ENCODE measurements around the gene TRPC6.

TRPC6 gene

DNA sequence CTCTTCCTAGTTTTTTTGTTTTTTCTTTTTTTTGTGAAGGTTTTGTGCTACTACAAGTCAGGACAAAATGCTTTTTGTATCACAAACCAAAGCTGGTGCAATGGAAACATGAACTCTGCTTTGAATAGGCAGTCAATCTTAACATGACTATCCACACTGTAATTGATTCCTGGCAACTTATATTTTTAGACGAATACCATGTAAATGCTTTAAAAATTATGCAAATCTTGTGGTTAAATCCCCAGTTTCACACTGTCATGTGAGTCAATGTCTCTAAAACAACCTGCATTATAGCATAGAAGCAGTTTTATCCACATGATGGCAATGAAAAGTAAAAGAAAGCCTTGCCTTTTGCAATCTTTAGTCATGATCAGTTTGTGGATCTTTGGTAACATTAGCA, 8.9 kb downstream of the TRPC6 start:
- DNase-seq = no peak
- Mint-ChIP-seq H3K27ac (no peak overlapping the region), H3K4me3 (no peak overlapping the region), H3K9me3 (peaks cover 0 to 10% of the 10 kb centered on the region in 2 donors), H3K27me3 (no peaks in the 10 kb centered on the region), H3K36me3 (ENCODE audit: insufficient read depth) (no peaks in the 10 kb centered on the region), H3K4me1 (ENCODE audit: low read depth in 2 of 2) (no peaks in the 10 kb centered on the region)
- no peak for ATAC-seq (replicated peaks)

DNA sequence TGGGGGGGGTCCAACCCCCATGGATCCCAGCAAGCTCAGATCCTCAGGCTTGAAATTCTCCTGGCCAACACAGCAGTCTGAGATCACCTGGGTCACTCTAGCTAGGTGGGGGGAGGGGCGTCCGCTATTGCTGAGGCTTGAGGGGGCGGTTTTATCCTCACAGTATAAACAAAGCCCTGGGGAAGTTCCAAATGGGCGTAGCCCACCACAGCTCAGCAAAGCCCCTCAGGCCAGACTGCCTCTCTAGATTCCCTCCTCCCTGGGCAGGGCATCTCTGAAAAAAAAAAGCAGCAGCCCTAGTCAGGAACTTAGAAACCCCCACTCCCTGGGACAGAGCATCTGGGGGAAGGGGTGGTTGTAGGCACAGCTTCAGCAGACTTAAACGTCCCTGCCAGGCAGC, 16.7 kb downstream of the TRPC6 start:
- DNase-seq = no peak
- Mint-ChIP-seq H3K4me1 (ENCODE audit: low read depth in 2 of 2) (no peaks in the 10 kb centered on the region), H3K27me3 (no peaks in the 10 kb centered on the region), H3K9me3 (peaks cover 7% of the 10 kb centered on the region in 2 donors), H3K36me3 (ENCODE audit: insufficient read depth) (no peaks in the 10 kb centered on the region), H3K27ac (no peak overlapping the region), H3K4me3 (no peak overlapping the region)
- ATAC-seq (replicated peaks) = no peak

DNA sequence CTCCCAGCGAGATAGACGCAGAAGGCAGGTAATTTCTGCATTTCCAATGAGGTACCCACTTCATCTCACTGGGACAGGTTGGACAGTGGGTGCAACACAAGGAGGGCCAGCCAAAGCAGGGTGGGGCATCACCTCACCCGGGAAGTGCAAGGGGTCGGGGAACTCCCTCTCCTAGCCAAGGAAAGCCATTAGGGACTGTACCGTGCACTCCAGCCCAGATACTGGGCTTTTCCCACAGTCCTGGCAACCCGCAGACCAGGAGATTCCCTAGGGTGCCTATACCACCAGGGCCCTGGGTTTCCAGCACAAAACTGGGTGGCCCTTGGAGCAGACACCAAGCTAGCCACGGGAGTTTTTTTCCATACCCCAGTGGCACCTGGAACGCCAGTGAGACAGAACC, 17.2 kb downstream of the TRPC6 start:
- Mint-ChIP-seq H3K9me3 (peaks cover 7 to 9% of the 10 kb centered on the region in 2 donors), H3K27me3 (no peaks in the 10 kb centered on the region), H3K4me1 (ENCODE audit: low read depth in 2 of 2) (no peaks in the 10 kb centered on the region), H3K36me3 (ENCODE audit: insufficient read depth) (no peaks in the 10 kb centered on the region), H3K4me3 (no peak overlapping the region), H3K27ac (no peak overlapping the region)
- DNase-seq (no peak), ATAC-seq (replicated peaks) (no peak)

DNA sequence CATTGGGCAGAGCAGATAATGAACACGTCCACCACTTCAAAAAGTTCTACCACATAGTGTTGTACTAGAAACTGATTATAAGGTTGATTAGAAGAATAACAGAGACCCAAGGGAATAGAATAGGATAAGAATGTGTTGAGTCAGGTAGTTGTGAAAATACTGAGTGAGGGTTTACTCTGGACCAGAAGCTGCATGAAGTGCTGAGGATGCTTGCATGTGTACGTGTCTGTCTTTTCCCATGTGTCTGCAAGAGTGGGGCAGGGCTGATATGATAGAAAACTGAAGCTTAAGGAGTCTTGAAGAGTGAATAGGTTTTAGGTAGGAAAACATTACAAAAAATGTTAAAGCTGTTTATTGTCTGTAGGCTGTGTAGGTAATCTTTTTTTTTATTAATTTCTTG, 20.6 kb downstream of the TRPC6 start:
- DNase-seq (no peak), ATAC-seq (replicated peaks) (no peak)
- Mint-ChIP-seq H3K9me3 (peaks cover 7 to 11% of the 10 kb centered on the region in 2 donors), H3K27me3 (no peaks in the 10 kb centered on the region), H3K4me3 (no peak overlapping the region), H3K27ac (no peak overlapping the region), H3K36me3 (ENCODE audit: insufficient read depth) (no peaks in the 10 kb centered on the region), H3K4me1 (ENCODE audit: low read depth in 2 of 2) (no peaks in the 10 kb centered on the region)

DNA sequence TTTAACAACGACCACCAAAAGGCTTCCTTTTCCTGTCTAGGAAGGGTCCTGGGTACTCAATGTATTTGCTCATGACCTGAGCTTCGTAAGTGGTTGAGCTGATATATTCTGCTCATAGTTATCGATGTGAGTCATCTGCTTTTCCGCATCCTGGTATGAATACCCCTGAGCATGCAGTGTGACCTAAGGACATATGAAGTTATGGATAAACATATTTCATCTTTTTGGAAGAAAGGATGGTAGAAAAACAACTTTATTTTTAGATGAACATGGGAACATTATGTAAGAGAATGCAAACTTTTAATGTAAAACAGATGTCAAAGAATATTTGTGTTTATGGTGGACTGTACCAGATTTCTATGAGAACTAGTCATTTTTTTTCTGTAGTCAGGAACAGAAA, 28.4 kb downstream of the TRPC6 start:
- Mint-ChIP-seq H3K36me3 (ENCODE audit: insufficient read depth) (no peaks in the 10 kb centered on the region), H3K9me3 (peaks cover 4 to 23% of the 10 kb centered on the region in 2 donors), H3K27ac (no peak overlapping the region), H3K27me3 (no peaks in the 10 kb centered on the region), H3K4me3 (no peak overlapping the region), H3K4me1 (ENCODE audit: low read depth in 2 of 2) (no peaks in the 10 kb centered on the region)
- DNase-seq (no peak), ATAC-seq (replicated peaks) (no peak)

DNA sequence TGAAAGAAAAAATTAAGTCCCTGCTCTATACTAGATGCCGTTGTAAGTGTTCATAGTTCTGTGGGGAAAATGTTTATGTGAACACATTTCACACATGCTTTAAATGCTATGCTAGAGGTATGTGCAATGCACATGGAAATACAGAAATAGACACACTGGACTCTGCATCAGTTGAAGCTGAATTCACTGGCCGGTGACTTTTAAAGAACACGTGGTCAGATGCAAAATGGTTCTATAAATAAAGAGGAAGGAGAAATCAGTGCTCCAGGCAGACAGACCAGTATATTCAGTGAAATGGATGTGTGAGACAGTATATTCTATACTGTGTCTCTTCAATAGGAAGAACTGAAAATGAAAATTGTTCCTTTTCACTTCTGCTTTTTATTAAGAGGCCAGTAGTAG, 29.9 kb downstream of the TRPC6 start:
- Mint-ChIP-seq H3K27ac (no peak overlapping the region), H3K4me1 (ENCODE audit: low read depth in 2 of 2) (no peaks in the 10 kb centered on the region), H3K9me3 (peaks cover 4 to 23% of the 10 kb centered on the region in 2 donors), H3K27me3 (no peaks in the 10 kb centered on the region), H3K36me3 (ENCODE audit: insufficient read depth) (no peaks in the 10 kb centered on the region), H3K4me3 (no peak overlapping the region)
- no peak for DNase-seq
- no peak for ATAC-seq (replicated peaks)

DNA sequence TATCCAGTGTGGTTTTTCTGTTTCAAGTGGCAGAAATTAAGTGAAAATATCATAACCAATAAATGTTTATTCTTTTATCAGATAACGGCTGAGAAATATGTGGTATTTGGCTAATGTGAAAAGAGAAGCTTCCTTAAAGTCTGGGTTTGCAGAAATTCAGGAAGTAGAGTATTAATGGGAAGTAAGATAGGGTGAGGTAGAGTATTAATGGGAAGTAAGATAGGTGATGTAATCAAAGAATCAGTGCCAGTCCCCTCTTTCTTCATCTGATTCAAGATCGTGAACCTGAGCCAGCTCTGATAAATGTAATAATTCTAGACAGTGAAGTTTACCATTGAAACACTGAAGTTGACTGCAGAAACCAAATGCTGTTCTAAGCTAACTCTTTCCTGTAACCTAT, 30.9 kb downstream of the TRPC6 start:
- H3K27me3 Mint-ChIP-seq = no peaks in the 10 kb centered on the region
- no peaks in the 10 kb centered on the region for H3K4me1 Mint-ChIP-seq (ENCODE audit: low read depth in 2 of 2)
- no peak overlapping the region for H3K27ac Mint-ChIP-seq
- DNase-seq (no peak), ATAC-seq (replicated peaks) (no peak)
- no peak overlapping the region for H3K4me3 Mint-ChIP-seq
- H3K36me3 Mint-ChIP-seq (ENCODE audit: insufficient read depth) = no peaks in the 10 kb centered on the region
- peaks cover 4 to 18% of the 10 kb centered on the region in 2 donors for H3K9me3 Mint-ChIP-seq

DNA sequence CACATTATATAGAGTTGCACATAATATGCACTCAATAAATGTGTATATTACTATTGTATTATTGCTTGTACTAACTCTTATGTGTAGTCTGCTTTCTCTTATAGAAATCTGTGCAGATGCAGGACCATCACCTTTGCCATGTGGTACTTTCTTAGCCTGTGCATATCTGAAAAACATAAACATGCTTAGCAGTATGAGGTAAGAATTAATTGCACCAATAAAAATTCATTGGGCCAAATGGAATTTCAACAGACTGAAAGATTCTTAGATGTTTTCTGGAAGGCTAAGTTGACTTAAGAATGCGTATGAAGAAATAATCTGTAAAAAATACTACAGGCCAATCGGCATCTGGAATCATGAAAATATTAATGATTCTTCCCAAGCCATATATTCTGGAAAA, 55.3 kb downstream of the TRPC6 start:
- no peaks in the 10 kb centered on the region for H3K27me3 Mint-ChIP-seq
- H3K9me3 Mint-ChIP-seq = peaks cover 9 to 20% of the 10 kb centered on the region in 2 donors
- peaks cover 3% of the 10 kb centered on the region for H3K36me3 Mint-ChIP-seq (ENCODE audit: insufficient read depth)
- DNase-seq (no peak), ATAC-seq (replicated peaks) (no peak)
- H3K4me1 Mint-ChIP-seq (ENCODE audit: low read depth in 2 of 2) = no peaks in the 10 kb centered on the region
- H3K27ac Mint-ChIP-seq = no peak overlapping the region
- H3K4me3 Mint-ChIP-seq = no peak overlapping the region

DNA sequence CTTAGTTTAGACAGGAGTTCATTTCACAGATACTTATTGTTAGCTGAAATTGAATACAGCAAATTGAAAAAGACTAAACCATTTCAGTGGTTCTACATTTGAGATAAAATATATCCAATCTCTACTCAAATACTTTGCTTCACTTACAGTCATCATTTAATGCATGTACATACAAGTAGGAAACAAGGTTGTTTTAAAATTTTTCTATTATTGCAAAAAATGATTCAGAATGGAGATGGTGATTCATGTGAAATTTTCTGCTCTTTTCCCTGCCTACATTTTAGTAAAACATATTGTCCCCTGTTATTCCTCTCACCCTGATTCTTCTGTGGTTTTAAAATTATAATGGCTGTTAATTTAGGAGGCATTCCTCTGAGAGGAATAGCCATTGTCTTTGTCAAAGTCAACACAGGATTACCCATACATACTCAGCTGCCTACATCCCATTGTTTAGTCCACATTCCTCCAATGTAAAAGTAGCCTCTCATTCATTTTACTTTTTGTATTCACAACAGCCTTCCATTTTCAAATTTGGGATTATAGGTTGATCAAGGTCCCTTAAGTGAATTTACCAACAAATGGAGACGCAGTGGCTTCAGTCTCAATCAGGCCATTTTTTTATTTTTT, 60.1 kb downstream of the TRPC6 start:
- H3K9me3 Mint-ChIP-seq = peaks cover 16 to 31% of the 10 kb centered on the region in 2 donors
- DNase-seq (no peak), ATAC-seq (replicated peaks) (no peak)
- H3K4me1 Mint-ChIP-seq (ENCODE audit: low read depth in 2 of 2) = no peaks in the 10 kb centered on the region
- no peaks in the 10 kb centered on the region for H3K27me3 Mint-ChIP-seq
- H3K4me3 Mint-ChIP-seq = no peak overlapping the region
- H3K36me3 Mint-ChIP-seq (ENCODE audit: insufficient read depth) = peaks cover 3% of the 10 kb centered on the region
- no peak overlapping the region for H3K27ac Mint-ChIP-seq

DNA sequence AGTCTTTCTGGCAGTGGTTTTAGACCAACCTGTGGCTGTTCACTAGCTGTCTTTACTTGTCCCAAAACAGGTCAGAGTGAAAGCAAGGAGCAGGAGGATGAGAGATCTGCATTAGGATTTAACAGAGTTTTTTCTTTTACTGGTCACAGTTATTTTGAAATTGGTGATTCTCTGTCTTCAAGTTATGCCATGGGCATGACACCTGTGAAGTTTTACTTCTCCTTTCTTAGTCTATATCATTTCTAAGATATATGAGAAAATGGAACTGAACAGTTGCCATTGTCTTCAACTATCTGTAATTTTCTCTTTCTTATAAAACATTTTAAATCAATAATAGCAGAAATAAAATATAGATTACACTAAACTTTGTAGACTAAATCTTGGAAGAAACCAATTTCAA, 60.6 kb downstream of the TRPC6 start:
- Mint-ChIP-seq H3K4me3 (no peak overlapping the region), H3K36me3 (ENCODE audit: insufficient read depth) (peaks cover 3% of the 10 kb centered on the region), H3K27me3 (no peaks in the 10 kb centered on the region), H3K9me3 (peaks cover 20 to 36% of the 10 kb centered on the region in 2 donors), H3K27ac (no peak overlapping the region), H3K4me1 (ENCODE audit: low read depth in 2 of 2) (no peaks in the 10 kb centered on the region)
- DNase-seq (no peak), ATAC-seq (replicated peaks) (no peak)

DNA sequence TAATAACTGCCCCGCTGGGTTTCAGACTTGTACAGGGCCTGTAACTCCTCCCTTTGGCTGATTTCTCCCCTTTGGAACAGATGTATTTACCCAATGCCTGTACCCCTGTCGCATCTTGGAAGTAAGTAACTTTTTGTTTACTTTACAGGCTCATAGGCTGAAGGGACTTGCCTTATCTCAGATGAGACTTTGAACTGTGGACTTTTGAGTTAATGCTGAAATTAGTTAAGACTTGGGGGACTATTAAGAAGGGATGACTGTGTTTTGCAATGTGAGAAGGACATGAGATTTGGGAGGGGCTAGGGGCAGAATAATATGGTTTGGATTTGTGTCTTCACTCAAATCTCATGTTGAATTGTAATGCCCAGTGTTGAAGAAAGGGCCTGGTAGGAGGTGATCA, 62.0 kb downstream of the TRPC6 start:
- Mint-ChIP-seq H3K27ac (no peak overlapping the region), H3K27me3 (no peaks in the 10 kb centered on the region), H3K9me3 (peaks cover 20 to 36% of the 10 kb centered on the region in 2 donors), H3K4me1 (ENCODE audit: low read depth in 2 of 2) (no peaks in the 10 kb centered on the region), H3K4me3 (no peak overlapping the region), H3K36me3 (ENCODE audit: insufficient read depth) (peaks cover 3% of the 10 kb centered on the region)
- ATAC-seq (replicated peaks) (no peak), DNase-seq (no peak)

DNA sequence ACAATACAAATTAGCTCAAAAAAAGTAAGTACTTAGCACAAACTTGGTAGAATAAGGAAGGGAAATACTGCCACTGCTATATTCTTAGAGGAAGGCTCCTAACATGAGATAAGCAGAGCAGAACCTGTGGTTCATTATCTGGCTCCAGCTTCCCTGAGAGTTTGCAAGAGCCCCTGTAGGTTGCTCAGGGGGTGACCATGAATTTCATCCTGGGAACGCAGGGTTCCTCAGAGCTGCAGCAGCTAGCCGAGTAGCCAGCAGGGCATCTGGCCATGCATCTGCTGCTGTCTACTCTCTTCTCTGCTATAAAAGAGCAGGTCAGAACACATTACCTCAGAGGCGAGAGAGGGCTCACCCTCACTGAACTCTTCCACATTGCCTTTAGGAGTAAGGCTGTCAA, 67.3 kb downstream of the TRPC6 start:
- no peak overlapping the region for H3K27ac Mint-ChIP-seq
- no peak overlapping the region for H3K4me3 Mint-ChIP-seq
- no peaks in the 10 kb centered on the region for H3K4me1 Mint-ChIP-seq (ENCODE audit: low read depth in 2 of 2)
- DNase-seq (no peak), ATAC-seq (replicated peaks) (no peak)
- H3K27me3 Mint-ChIP-seq = no peaks in the 10 kb centered on the region
- H3K36me3 Mint-ChIP-seq (ENCODE audit: insufficient read depth) = no peaks in the 10 kb centered on the region
- peaks cover 19 to 36% of the 10 kb centered on the region in 2 donors for H3K9me3 Mint-ChIP-seq

DNA sequence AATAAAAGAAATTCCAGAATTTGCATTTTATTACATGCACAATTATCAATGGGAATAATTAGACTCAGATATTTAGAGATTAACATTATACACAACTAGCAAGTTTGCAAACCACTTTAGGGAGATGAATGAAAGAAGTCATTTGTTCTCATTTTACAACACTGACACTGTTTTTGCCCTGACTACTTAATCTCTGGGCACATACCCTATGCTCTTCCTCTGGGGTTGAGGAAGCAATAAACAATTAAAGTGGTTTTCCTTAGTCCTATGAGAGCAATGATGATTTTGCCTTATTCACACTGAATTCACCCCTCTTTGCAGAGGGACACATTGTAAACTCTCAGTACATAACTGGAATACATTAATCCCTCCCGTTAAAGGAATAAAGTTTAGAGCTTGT, 72.7 kb downstream of the TRPC6 start:
- peaks cover 7 to 15% of the 10 kb centered on the region in 2 donors for H3K9me3 Mint-ChIP-seq
- no peak overlapping the region for H3K27ac Mint-ChIP-seq
- no peaks in the 10 kb centered on the region for H3K4me1 Mint-ChIP-seq (ENCODE audit: low read depth in 2 of 2)
- no peaks in the 10 kb centered on the region for H3K36me3 Mint-ChIP-seq (ENCODE audit: insufficient read depth)
- DNase-seq = no peak
- no peak for ATAC-seq (replicated peaks)
- H3K27me3 Mint-ChIP-seq = no peaks in the 10 kb centered on the region
- no peak overlapping the region for H3K4me3 Mint-ChIP-seq

DNA sequence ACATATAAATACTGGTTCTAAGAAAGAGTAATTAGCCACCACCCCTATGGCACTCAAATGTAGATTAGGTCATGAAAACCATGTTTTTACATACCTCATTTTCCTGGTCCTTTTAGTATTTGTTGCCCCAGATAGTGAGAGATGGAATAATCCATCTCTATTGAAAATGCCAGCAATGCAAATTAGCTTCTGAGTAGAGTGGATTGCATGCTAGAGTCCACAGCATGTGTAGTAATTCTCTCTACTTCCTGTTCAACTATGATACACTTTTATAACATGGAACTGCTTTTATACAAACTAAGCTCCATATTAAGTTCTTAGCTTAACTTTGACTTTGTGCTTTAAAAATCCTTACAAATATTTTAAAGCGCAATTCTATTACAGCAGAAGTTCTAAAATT, 73.2 kb downstream of the TRPC6 start:
- H3K27me3 Mint-ChIP-seq = no peaks in the 10 kb centered on the region
- no peak overlapping the region for H3K4me3 Mint-ChIP-seq
- H3K36me3 Mint-ChIP-seq (ENCODE audit: insufficient read depth) = no peaks in the 10 kb centered on the region
- H3K27ac Mint-ChIP-seq = no peak overlapping the region
- H3K4me1 Mint-ChIP-seq (ENCODE audit: low read depth in 2 of 2) = no peaks in the 10 kb centered on the region
- H3K9me3 Mint-ChIP-seq = peaks cover 7 to 15% of the 10 kb centered on the region in 2 donors
- ATAC-seq (replicated peaks) = no peak
- DNase-seq = no peak

DNA sequence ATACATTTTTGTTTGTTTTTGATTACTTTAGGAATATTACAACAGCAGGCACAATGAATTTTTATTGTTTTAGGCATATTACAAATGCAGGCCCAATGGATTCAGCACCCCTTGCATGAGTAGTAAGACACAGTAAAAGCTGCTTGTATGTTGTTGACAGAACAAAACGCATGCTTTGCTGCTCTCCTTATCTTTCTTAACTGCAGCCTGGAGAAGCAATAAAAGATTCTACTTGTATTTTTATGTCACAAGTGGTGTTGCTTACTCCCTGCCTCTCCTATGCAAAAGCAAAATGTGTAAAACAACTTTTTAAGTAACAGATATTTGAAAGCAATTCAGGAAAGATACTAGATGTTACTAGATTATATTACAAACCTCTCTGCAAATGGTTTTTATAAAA, 73.9 kb downstream of the TRPC6 start:
- DNase-seq = no peak
- no peak overlapping the region for H3K4me3 Mint-ChIP-seq
- H3K27ac Mint-ChIP-seq = no peak overlapping the region
- peaks cover 7 to 21% of the 10 kb centered on the region in 2 donors for H3K9me3 Mint-ChIP-seq
- no peaks in the 10 kb centered on the region for H3K36me3 Mint-ChIP-seq (ENCODE audit: insufficient read depth)
- no peaks in the 10 kb centered on the region for H3K27me3 Mint-ChIP-seq
- no peak for ATAC-seq (replicated peaks)
- no peaks in the 10 kb centered on the region for H3K4me1 Mint-ChIP-seq (ENCODE audit: low read depth in 2 of 2)

Measured in effector memory CD8-positive, alpha-beta T cell (primary cell).